SK-N-SH (cell line): ENCODE data around the gene CRB3. TPM values are rescaled to one million over a fixed set of nuclear protein-coding genes. Genes with fewer than 3 reads are reported as not detected.

Experiments
- CTCF ChIA-PET: fragments of 300-600, 350-600 bp; formaldehyde crosslinking; extraction: SDS; loops from one replicate; lab custom pipeline; 2021; lab: Yijun Ruan, JAX
- POLR2A ChIA-PET: fragments of 350-600 bp; sonication (Branson Sonifier 250); formaldehyde crosslinking; extraction: SDS; loops from one replicate; lab custom pipeline; 2020; ENCODE audit warnings: antibody characterized with exemption, inconsistent platforms; lab: Yijun Ruan, JAX
- DNase-seq: peaks from one replicate; pipeline ENCODE4 v3.0.0; 2012
- H2AFZ ChIP-seq: fragments of 200-600 bp; sonication (generic); 2 replicates; pipeline ENCODE4 v1.8.1; 2016; ENCODE audit warnings: antibody characterized with exemption, mild to moderate bottlenecking, low read depth
- H3F3A ChIP-seq: fragments of 200-600 bp; sonication (generic); replicated peaks from 2 replicates; pipeline ENCODE3; 2016; ENCODE audit warnings: antibody characterized with exemption, mild to moderate bottlenecking; ENCODE audit not compliant: insufficient read depth
- H3K27ac ChIP-seq, 2 experiments: fragments of 200-500 bp in 1 of 2; fragments of 200-600 bp in 1 of 2; sonication (Bioruptor generic) in 1 of 2; sonication (generic), shearing (Covaris generic) in 1 of 2; 2 replicates each; pipeline versions ENCODE4 v1.5.1 to v1.6.1; 2014 to 2016; ENCODE audit warnings: low read depth in 2 of 2, inconsistent platforms in 1 of 2, low read length in 1 of 2, mild to moderate bottlenecking in 1 of 2, mixed read lengths in 1 of 2
- H3K27me3 ChIP-seq: fragments of 200-600 bp; sonication (generic), shearing (Covaris generic); 2 replicates; pipeline ENCODE4 v1.6.1; 2016; ENCODE audit warnings: mixed run types; ENCODE audit not compliant: insufficient read depth
- H3K36me3 ChIP-seq, 2 experiments: fragments of 200-500 bp in 1 of 2; fragments of 200-600 bp in 1 of 2; sonication (Bioruptor generic) in 1 of 2; sonication (generic) in 1 of 2; replicated peaks in 1 of 2; 2 replicates each; pipeline versions ENCODE3 to v1.5.1; 2014 to 2016; ENCODE audit warnings: low read length in 1 of 2, mild to moderate bottlenecking in 1 of 2; ENCODE audit not compliant: insufficient read depth in 2 of 2, control insufficient read depth in 1 of 2
- H3K4me1 ChIP-seq, 2 experiments: fragments of 200-500 bp in 1 of 2; fragments of 200-600 bp in 1 of 2; sonication (Bioruptor generic) in 1 of 2; sonication (generic), shearing (Covaris generic) in 1 of 2; 2 replicates each; pipeline versions ENCODE4 v1.5.1 to v1.6.1; 2014 to 2016; ENCODE audit warnings: low read depth in 1 of 2, low read length in 1 of 2, mixed run types in 1 of 2; ENCODE audit not compliant: insufficient read depth in 2 of 2, control insufficient read depth in 1 of 2
- H3K4me2 ChIP-seq: fragments of 200-600 bp; sonication (generic), shearing (Covaris generic); 2 replicates; pipeline ENCODE4 v1.6.1; 2017; ENCODE audit warnings: mixed run types
- H3K4me3 ChIP-seq, 2 experiments: fragments of 200-500 bp in 1 of 2; fragments of 200-600 bp in 1 of 2; sonication (Bioruptor generic) in 1 of 2; sonication (generic), shearing (Covaris generic) in 1 of 2; 2 replicates each; pipeline versions ENCODE4 v1.5.1 to v1.8.1; 2014 to 2016; ENCODE audit warnings: low read depth in 2 of 2, inconsistent platforms in 1 of 2, low read length in 1 of 2, mild to moderate bottlenecking in 1 of 2, mixed read lengths in 1 of 2, moderate library complexity in 1 of 2
- H3K79me2 ChIP-seq: fragments of 200-600 bp; sonication (generic); 2 replicates; pipeline ENCODE4 v1.8.1; 2017; ENCODE audit warnings: mild to moderate bottlenecking; ENCODE audit not compliant: insufficient read depth
- H3K9ac ChIP-seq: fragments of 200-600 bp; sonication (generic); 2 replicates; pipeline ENCODE4 v1.6.1; 2017; ENCODE audit warnings: mixed run types
- H3K9me2 ChIP-seq: fragments of 200-600 bp; sonication (generic); 2 replicates; pipeline ENCODE4 v1.6.1; 2017; ENCODE audit warnings: mixed run types
- H3K9me3 ChIP-seq: fragments of 200-600 bp; sonication (generic); 2 replicates; pipeline ENCODE4 v1.6.1; 2017; ENCODE audit warnings: mixed run types, mild to moderate bottlenecking, moderate library complexity
- H4K20me1 ChIP-seq: fragments of 200-600 bp; sonication (generic); 2 replicates; pipeline ENCODE4 v1.6.1; 2017; ENCODE audit warnings: mild to moderate bottlenecking, mixed run types; ENCODE audit not compliant: insufficient read depth
- MEF2A ChIP-seq: IDR thresholded peaks from 2 replicates; pipeline ENCODE4 v1.4.0; 2012; ENCODE audit warnings: low read depth, borderline replicate concordance
- NFIC ChIP-seq: IDR thresholded peaks from 2 replicates; pipeline ENCODE4 v1.4.0; 2012; ENCODE audit warnings: borderline replicate concordance
- PBX3 ChIP-seq: IDR thresholded peaks from 2 replicates; pipeline ENCODE4; 2012
- RCOR1 ChIP-seq: fragments of 150-350 bp; IDR thresholded peaks from 2 replicates; pipeline ENCODE4 v1.6.1; 2017; ENCODE audit warnings: antibody characterized with exemption, low read length
- REST ChIP-seq: IDR thresholded peaks from 2 replicates; pipeline ENCODE4 v1.6.1; 2012; ENCODE audit warnings: mild to moderate bottlenecking, low read depth, low read length, moderate library complexity
- TAF1 ChIP-seq: IDR thresholded peaks from 2 replicates; pipeline ENCODE4 v1.6.1; 2012; ENCODE audit warnings: low read depth, mild to moderate bottlenecking, low read length, moderate library complexity, borderline replicate concordance
- TEAD4 ChIP-seq: IDR thresholded peaks from 2 replicates; pipeline ENCODE4 v1.4.0; 2012; ENCODE audit warnings: mild to moderate bottlenecking, borderline replicate concordance; ENCODE audit not compliant: insufficient read depth
- ZBTB33 ChIP-seq: IDR thresholded peaks from 2 replicates; pipeline ENCODE4 v1.4.0; 2012; ENCODE audit warnings: low read depth, borderline replicate concordance
- WGBS: methylation state at CpG from one replicate; pipeline ENCODE4 v1.1.6; 2017; ENCODE audit warnings: low lambda C conversion rate; 5-methylcytosine and 5-hydroxymethylcytosine counted together
- polyA plus RNA-seq, 3 experiments: library from polyadenylated mRNA; depleted of rRNA; stranded (reverse); fragments of >200 nt; gene quantifications; 2 replicates each; pipeline ENCODE4 v1.2.3, GENCODE V29; 2012

CRB3 gene
- polyA plus RNA-seq, 1 of the 3 experiments (the other 2 are of a cell fraction): not detected

- Histone ChIP-seq H3K9me3 (no peaks in the 10 kb centered on the region), H3K9ac (no peak overlapping the region), H4K20me1 (no peaks in the 10 kb centered on the region), H3K36me3 (no peaks in the 10 kb centered on the region), H3F3A (peaks cover 6% of the 10 kb centered on the region), H3K27ac (no peak overlapping the region), H3K79me2 (no peaks in the 10 kb centered on the region), H3K4me3 (no peak overlapping the region), H3K9me2 (no peaks in the 10 kb centered on the region), H3K27me3 (no peaks in the 10 kb centered on the region), H2AFZ (no peak overlapping the region), H3K4me2 (no peak overlapping the region), H3K4me1 (peaks cover 4 to 6% of the 10 kb centered on the region in 2 experiments; a peak in 2 of 4 replicates)
- TF ChIP-seq NFIC (no peak), PBX3 (no peak), TEAD4 (no peak), RCOR1 (no peak), REST (no peak)
- DNase-seq: no peak
- ChIA-PET CTCF (interaction anchor here (1.6 kb wide), 1 partner anchor 12 kb away, joined by 5 read pairs; no protein-coding TSS in a partner anchor), POLR2A (no interaction called here)
- WGBS: 43% methylated on average over 15 of the region's 20 CpGs
Measured at GRCh38 chr19:6429419-6430221, 34.5 kb upstream of the CRB3 start.

DNA sequence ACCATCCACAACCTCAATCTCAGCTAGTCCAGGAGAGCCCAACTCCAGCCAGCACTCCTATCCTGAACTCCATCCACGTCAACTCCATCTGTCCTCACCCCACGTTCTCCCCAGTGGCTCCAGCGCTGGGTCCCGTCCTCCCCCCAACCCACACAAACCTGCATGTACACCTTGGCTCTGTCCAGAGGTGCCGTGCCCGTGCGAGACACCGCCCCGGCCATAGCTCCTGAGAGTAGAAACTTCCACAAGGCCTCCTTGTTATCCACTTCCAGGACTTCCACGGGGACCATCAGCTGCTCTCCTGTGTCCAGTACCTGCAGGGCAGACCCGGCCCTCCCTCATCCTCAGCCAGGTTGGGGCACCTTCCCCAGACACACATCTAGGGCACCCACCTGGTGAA is 32.2 kb upstream of the CRB3 start:
- Histone ChIP-seq H3K4me3 (no peak overlapping the region), H3K36me3 (no peaks in the 10 kb centered on the region), H3K79me2 (no peaks in the 10 kb centered on the region), H3K9me2 (no peaks in the 10 kb centered on the region), H4K20me1 (no peaks in the 10 kb centered on the region), H3K27ac (no peak overlapping the region), H3K9me3 (no peaks in the 10 kb centered on the region), H3F3A (no peaks in the 10 kb centered on the region), H3K9ac (no peak overlapping the region), H3K4me2 (no peak overlapping the region), H3K27me3 (no peaks in the 10 kb centered on the region), H2AFZ (no peak overlapping the region), H3K4me1 (no peaks in the 10 kb centered on the region)
- TF ChIP-seq TAF1 (no peak), ZBTB33 (no peak), MEF2A (no peak)
- ChIA-PET CTCF (no interaction called here), POLR2A (no interaction called here)
- DNase-seq: no peak
- 60% methylated on average over 11 of the region's 11 CpGs for WGBS
